Suprapubic skin (tissue), 4 donors: ENCODE results near the gene ZC3H8. TPM values are rescaled to one million over a fixed set of nuclear protein-coding genes. Genes with fewer than 3 reads are reported as not detected.

Experiments
- DNase-seq, 2 donors: peaks; one replicate each; pipeline ENCODE4 v3.0.0-alpha.2; 2019; ENCODE audit warnings: low spot score in 2 of 2
- H3K27ac ChIP-seq: fragments of 200-600 bp; sonication (generic); one replicate; pipeline ENCODE4 v1.5.1; 2019
- H3K27me3 ChIP-seq: fragments of 200-600 bp; sonication (generic); one replicate; pipeline ENCODE4 v1.5.1; 2019
- H3K36me3 ChIP-seq: fragments of 200-600 bp; sonication (generic); one replicate; pipeline ENCODE4 v1.5.1; 2019
- H3K4me1 ChIP-seq: fragments of 200-600 bp; sonication (generic); one replicate; pipeline ENCODE4 v1.5.1; 2019
- H3K4me3 ChIP-seq: fragments of 200-600 bp; sonication (generic); one replicate; pipeline ENCODE4 v1.5.1; 2019; ENCODE audit warnings: mild to moderate bottlenecking
- H3K9me3 ChIP-seq: fragments of 200-600 bp; sonication (generic); one replicate; pipeline ENCODE4 v1.5.1; 2019
- EP300 ChIP-seq: sonication (generic); formaldehyde crosslinking; IDR thresholded peaks from one replicate; pipeline ENCODE4 v1.6.1; 2017; ENCODE audit warnings: antibody characterized with exemption
- POLR2A ChIP-seq, 2 donors: fragments of 450-650 bp; IDR thresholded peaks; one replicate each; pipeline ENCODE4 v1.6.1; 2017; ENCODE audit warnings: antibody characterized with exemption in 2 of 2, mild to moderate bottlenecking in 2 of 2, moderate library complexity in 2 of 2
- POLR2AphosphoS5 ChIP-seq, 3 donors: sonication (generic); formaldehyde crosslinking; IDR thresholded peaks; one replicate each; pipeline ENCODE4 v1.6.1; 2017; ENCODE audit warnings: antibody characterized with exemption in 3 of 3
- WGBS: methylation state at CpG from one replicate; pipeline ENCODE4 v1.1.5; 2018; 5-methylcytosine and 5-hydroxymethylcytosine counted together
- total RNA-seq, 4 donors: library from RNA; depleted of rRNA; stranded (reverse); fragments of >200 nt; gene quantifications; one replicate each; pipeline ENCODE4 v1.1.0, GENCODE V29; 2016
- TF ChIP-seq, protein P1 (sequence below), 2 donors: fragments of 200-600 bp in 1 of 2; fragments of 450-650 bp in 1 of 2; sonication (generic) in 1 of 2; IDR thresholded peaks; one replicate each; pipeline ENCODE4 v1.5.1; 2016 to 2019; ENCODE audit warnings: antibody characterized with exemption in 2 of 2, mild to moderate bottlenecking in 1 of 2, moderate library complexity in 1 of 2

ZC3H8 gene
- total RNA-seq, 4 donors from 2014 or later = 10.1 to 65.9 (median 35.2) TPM

DNA sequence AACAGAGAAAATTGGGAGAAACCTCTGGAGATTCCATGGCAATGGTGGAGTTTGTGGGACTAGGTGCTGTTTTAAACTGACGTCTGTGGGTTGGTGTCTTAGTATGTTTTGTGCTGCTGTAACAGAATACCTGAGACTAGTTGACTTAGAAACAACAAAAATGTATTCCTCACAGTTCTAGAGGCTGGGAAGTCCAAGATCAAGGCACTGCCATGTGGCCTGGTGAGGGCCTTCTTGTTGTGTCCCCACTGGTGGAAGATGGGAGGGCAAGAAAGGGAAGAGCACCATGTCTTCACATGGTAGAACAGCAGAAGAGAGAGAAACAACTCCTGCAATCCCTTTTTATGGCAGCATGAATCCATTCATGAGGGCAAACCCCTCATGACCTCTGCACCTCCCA is 13.7 kb upstream of the ZC3H8 start:
- TF ChIP-seq EP300 (no peak), POLR2AphosphoS5 (IDR thresholded peaks at IDR 0.05) (no peak)
- TF ChIP-seq, protein P1, sequence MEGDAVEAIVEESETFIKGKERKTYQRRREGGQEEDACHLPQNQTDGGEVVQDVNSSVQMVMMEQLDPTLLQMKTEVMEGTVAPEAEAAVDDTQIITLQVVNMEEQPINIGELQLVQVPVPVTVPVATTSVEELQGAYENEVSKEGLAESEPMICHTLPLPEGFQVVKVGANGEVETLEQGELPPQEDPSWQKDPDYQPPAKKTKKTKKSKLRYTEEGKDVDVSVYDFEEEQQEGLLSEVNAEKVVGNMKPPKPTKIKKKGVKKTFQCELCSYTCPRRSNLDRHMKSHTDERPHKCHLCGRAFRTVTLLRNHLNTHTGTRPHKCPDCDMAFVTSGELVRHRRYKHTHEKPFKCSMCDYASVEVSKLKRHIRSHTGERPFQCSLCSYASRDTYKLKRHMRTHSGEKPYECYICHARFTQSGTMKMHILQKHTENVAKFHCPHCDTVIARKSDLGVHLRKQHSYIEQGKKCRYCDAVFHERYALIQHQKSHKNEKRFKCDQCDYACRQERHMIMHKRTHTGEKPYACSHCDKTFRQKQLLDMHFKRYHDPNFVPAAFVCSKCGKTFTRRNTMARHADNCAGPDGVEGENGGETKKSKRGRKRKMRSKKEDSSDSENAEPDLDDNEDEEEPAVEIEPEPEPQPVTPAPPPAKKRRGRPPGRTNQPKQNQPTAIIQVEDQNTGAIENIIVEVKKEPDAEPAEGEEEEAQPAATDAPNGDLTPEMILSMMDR (IDR thresholded peaks at IDR 0.05) = no peak
- Histone ChIP-seq H3K4me3 (no peak overlapping the region), H3K27me3 (no peaks in the 10 kb centered on the region), H3K27ac (no peak overlapping the region), H3K4me1 (no peaks in the 10 kb centered on the region), H3K9me3 (no peaks in the 10 kb centered on the region), H3K36me3 (no peaks in the 10 kb centered on the region)
- DNase-seq = no peak
- 96% methylated on average over 1 of the region's 1 CpG for WGBS

DNA sequence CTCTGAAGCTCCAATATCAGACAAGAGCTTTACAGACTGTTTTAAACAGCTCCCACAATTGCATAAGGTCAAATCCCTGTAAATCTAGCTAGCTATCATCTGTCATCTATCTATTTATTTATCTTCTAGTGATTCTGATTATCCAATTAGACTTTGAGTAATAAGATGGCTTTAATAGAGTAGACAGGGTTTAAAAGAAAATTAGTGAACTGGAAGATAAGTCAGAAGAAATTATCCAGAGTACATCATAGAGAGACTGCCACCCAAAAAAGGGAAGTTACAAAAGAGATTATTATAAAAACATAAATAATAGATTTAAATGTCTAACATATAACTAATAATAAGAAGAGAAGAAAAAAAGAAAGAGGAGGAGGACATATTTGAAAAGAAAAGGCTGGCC is 8.0 kb upstream of the ZC3H8 start:
- H3K27ac ChIP-seq = no peak overlapping the region
- peaks cover 4% of the 10 kb centered on the region for H3K4me1 ChIP-seq
- H3K36me3 ChIP-seq = no peaks in the 10 kb centered on the region
- H3K4me3 ChIP-seq = no peak overlapping the region
- no peak for DNase-seq
- no peak for TF ChIP-seq EP300
- no peak for TF ChIP-seq POLR2A (IDR thresholded peaks at IDR 0.05)
- TF ChIP-seq, protein P1 (IDR thresholded peaks at IDR 0.05) = no peak
- TF ChIP-seq POLR2AphosphoS5 (IDR thresholded peaks at IDR 0.05) = no peak
- no peaks in the 10 kb centered on the region for H3K27me3 ChIP-seq
- H3K9me3 ChIP-seq = no peaks in the 10 kb centered on the region

DNA sequence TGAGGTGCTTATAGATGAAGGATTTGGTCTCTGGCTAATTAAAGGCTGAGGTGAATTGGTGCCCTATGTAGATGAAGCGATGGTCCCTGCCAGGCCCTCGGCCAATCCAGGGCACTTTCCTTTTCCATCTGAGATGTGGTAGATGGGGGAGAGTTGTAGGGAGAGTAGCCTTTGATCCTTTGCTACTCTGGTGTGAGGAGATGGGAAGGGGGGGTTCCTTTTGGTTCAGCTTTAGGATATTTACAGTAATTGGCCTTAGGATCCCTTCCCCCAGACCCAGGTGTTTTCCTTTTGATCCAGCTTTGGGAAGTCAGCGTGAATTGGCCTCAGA is 5.4 kb upstream of the ZC3H8 start:
- WGBS = 95% methylated on average over 3 of the region's 3 CpGs
- no peak for TF ChIP-seq POLR2AphosphoS5 (IDR thresholded peaks at IDR 0.05)
- no peak for TF ChIP-seq POLR2A (IDR thresholded peaks at IDR 0.05)
- no peak for TF ChIP-seq EP300
- TF ChIP-seq, protein P1 (IDR thresholded peaks at IDR 0.05) = no peak

DNA sequence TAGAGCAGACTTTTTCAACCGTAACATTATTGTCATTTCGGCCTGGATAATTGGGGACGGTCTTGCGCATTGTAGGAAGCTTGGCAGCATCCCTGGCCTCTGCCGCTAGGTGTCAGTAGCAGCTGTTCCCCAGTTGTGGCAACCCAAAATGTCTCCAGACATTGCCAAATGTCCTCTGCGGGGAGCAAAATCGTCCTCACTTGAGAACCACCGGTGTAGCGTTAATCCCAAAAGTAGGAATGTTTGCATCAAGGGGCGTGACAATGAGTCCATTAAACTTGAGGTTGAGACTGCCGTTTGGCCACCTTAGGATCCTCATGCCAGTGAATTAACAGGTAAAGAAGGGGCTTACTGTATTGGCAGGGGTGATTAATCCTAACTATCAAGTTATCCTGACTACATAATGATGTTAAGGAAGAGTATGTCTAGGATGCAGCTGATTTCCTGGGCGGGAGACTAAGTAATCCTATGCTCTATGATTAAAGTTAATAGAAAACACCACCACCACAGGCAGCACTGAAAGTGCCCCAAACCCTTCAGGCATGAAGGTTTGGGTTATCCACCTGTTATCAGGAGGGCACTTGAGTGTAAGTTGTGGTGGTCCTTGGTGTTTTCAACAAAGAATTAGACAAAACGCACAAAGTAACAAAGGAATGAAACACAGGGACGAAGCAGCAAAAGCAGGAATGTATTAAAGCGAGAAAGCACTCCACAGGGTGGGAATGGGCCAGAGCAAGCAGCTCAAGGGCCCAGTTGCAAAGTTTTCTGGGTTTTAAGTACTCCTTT is 4.9 kb upstream of the ZC3H8 start:
- Histone ChIP-seq H3K27me3 (no peaks in the 10 kb centered on the region), H3K4me1 (peaks cover 7% of the 10 kb centered on the region), H3K27ac (no peak overlapping the region), H3K9me3 (no peaks in the 10 kb centered on the region), H3K4me3 (no peak overlapping the region), H3K36me3 (no peaks in the 10 kb centered on the region)
- peak; percentile 91 to 92 for DNase-seq
- TF ChIP-seq EP300 (no peak), POLR2AphosphoS5 (IDR thresholded peaks at IDR 0.05) (peak in 1 of 3 donors; percentile 28)
- TF ChIP-seq, protein P1 (IDR thresholded peaks at IDR 0.05) = peak; percentile 92 to 93
- 31% methylated on average over 10 of the region's 15 CpGs for WGBS

More for the DNA sequence above, 5.4 kb upstream of the ZC3H8 start:
- H3K27ac ChIP-seq = no peak overlapping the region
- H3K27me3 ChIP-seq = no peaks in the 10 kb centered on the region
- H3K36me3 ChIP-seq = no peaks in the 10 kb centered on the region
- no peak for DNase-seq
- H3K4me3 ChIP-seq = no peak overlapping the region
- peaks cover 5% of the 10 kb centered on the region for H3K4me1 ChIP-seq
- no peaks in the 10 kb centered on the region for H3K9me3 ChIP-seq

DNA sequence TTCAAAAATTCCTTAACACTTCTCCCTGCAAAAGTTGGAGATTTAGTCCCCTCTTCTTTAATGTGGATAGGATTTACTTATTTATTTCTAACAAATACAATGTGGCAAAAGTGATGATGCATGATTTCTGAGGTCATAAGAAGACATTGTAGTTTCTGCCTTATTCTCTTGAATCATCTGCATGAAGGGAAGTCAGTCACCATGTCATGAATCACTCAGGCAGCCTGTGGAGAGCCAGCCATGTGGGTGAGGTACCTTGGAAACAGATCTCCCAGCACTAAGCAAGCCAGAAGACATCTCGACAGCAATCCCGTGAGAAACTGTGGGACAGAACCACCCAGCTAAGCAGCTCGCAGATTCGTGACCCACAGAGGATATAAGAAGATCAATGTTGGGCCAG is 2.7 kb upstream of the ZC3H8 start:
- Histone ChIP-seq H3K4me3 (no peak overlapping the region), H3K27ac (no peak overlapping the region), H3K9me3 (no peaks in the 10 kb centered on the region), H3K36me3 (no peaks in the 10 kb centered on the region), H3K27me3 (no peaks in the 10 kb centered on the region), H3K4me1 (peaks cover 21% of the 10 kb centered on the region)
- no CpG with 5 or more reads among the region's 4 CpGs for WGBS
- no peak for TF ChIP-seq EP300
- no peak for TF ChIP-seq POLR2AphosphoS5 (IDR thresholded peaks at IDR 0.05)
- DNase-seq = no peak

DNA sequence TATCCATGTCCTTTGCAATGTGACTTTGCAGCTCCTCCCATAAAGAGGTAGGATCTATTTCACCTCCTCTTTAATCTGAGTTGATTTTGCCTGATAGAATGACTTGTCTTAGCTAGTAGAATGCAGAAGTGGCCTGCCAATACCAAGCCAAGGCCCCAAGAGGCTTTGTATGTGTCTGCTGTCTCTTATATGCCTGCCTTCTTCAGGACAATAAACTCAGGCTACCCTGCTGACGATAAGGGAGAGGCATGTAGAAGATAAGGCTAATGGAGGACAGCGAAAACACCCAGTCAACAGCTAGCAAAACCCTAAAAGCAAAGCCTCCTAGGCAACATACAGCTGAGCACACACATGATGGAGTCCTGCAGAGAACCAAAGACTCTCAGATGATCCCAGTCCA is 1.8 kb upstream of the ZC3H8 start:
- no peak overlapping the region for H3K4me3 ChIP-seq
- H3K9me3 ChIP-seq = no peaks in the 10 kb centered on the region
- no peak overlapping the region for H3K27ac ChIP-seq
- DNase-seq = no peak
- H3K36me3 ChIP-seq = no peaks in the 10 kb centered on the region
- 88% methylated on average over 2 of the region's 2 CpGs for WGBS
- H3K4me1 ChIP-seq = peaks cover 21% of the 10 kb centered on the region
- TF ChIP-seq, protein P1 (IDR thresholded peaks at IDR 0.05) = no peak
- TF ChIP-seq POLR2A (IDR thresholded peaks at IDR 0.05) (no peak), POLR2AphosphoS5 (IDR thresholded peaks at IDR 0.05) (no peak), EP300 (no peak)
- no peaks in the 10 kb centered on the region for H3K27me3 ChIP-seq
